HEK293 (cell line): ENCODE data around the gene VCL.
"Not testable (repeated sequence)": the region's sequence is repeated elsewhere in the genome, so short reads cannot be mapped to it uniquely, and the experiment has no call there.

Source experiments
- CTCF ChIA-PET: fragments of 350-600 bp; formaldehyde crosslinking; extraction: SDS; loops from one replicate; lab custom pipeline; 2021; ENCODE audit warnings: antibody characterized with exemption; lab: Yijun Ruan, JAX
- POLR2A ChIA-PET: fragments of 300-600 bp; formaldehyde crosslinking; extraction: SDS; loops from one replicate; lab custom pipeline; 2020; ENCODE audit warnings: antibody characterized with exemption, inconsistent platforms; lab: Yijun Ruan, JAX
- H3K27ac ChIP-seq: fragments of 200-500 bp; sonication (Bioruptor generic); 2 replicates; pipeline ENCODE4 v1.5.1; 2014; ENCODE audit warnings: low read depth, low read length, control low read depth, inconsistent platforms; ENCODE audit errors: extremely low read depth
- H3K36me3 ChIP-seq, 2 experiments: fragments of 200-500 bp in 1 of 2; sonication (Bioruptor generic) in 1 of 2; 1 replicate in 1 of 2; 2 replicates in 1 of 2; pipeline ENCODE4 v1.5.1; 2014 to 2017; ENCODE audit warnings: inconsistent platforms in 2 of 2, low read length in 2 of 2; ENCODE audit not compliant: control insufficient read depth in 2 of 2, insufficient read depth in 1 of 2
- H3K4me1 ChIP-seq: fragments of 200-500 bp; sonication (Bioruptor generic); 2 replicates; pipeline ENCODE4 v1.5.1; 2014; ENCODE audit warnings: mild to moderate bottlenecking, low read length, inconsistent platforms; ENCODE audit not compliant: control insufficient read depth, insufficient read depth
- H3K4me3 ChIP-seq: 2 replicates; pipeline ENCODE4 v1.5.1; 2011; ENCODE audit warnings: low read depth, mild to moderate bottlenecking, control low read depth, low read length, moderate library complexity
- H3K9me3 ChIP-seq: fragments of 200-500 bp; sonication (Bioruptor generic); 2 replicates; pipeline ENCODE4 v1.5.1; 2014; ENCODE audit warnings: low read depth, low read length, inconsistent platforms; ENCODE audit not compliant: control insufficient read depth, insufficient read depth
- PRDM1 ChIP-seq: fragments of 450-650 bp; formaldehyde crosslinking; IDR thresholded peaks from 2 replicates; pipeline ENCODE4; 2016; ENCODE audit warnings: missing biosample characterization, missing genetic modification characterization
- RBAK ChIP-seq: fragments of 450-650 bp; formaldehyde crosslinking; IDR thresholded peaks from 2 replicates; pipeline ENCODE4 v1.5.1; 2016; ENCODE audit warnings: missing biosample characterization, missing genetic modification characterization
- SCRT1 ChIP-seq: fragments of 450-650 bp; formaldehyde crosslinking; IDR thresholded peaks from 2 replicates; pipeline ENCODE4 v1.5.1; 2016; ENCODE audit warnings: missing biosample characterization, missing genetic modification characterization, borderline replicate concordance
- ZBTB1 ChIP-seq: fragments of 450-650 bp; formaldehyde crosslinking; IDR thresholded peaks from 2 replicates; pipeline ENCODE4 v1.5.1; 2016; ENCODE audit warnings: missing biosample characterization, missing genetic modification characterization
- ZBTB20 ChIP-seq: fragments of 450-650 bp; formaldehyde crosslinking; IDR thresholded peaks from 2 replicates; pipeline ENCODE4 v1.5.1; 2016; ENCODE audit warnings: missing biosample characterization, missing genetic modification characterization
- ZNF10 ChIP-seq: fragments of 450-650 bp; formaldehyde crosslinking; IDR thresholded peaks from 2 replicates; pipeline ENCODE4 v1.5.1; 2017; ENCODE audit warnings: missing biosample characterization, missing genetic modification characterization
- ZNF112 ChIP-seq: fragments of 450-650 bp; formaldehyde crosslinking; IDR thresholded peaks from 2 replicates; pipeline ENCODE4 v1.5.0; 2017; ENCODE audit warnings: missing biosample characterization, missing genetic modification characterization
- ZNF114 ChIP-seq: fragments of 450-650 bp; formaldehyde crosslinking; IDR thresholded peaks from 2 replicates; pipeline ENCODE4 v1.5.0; 2017; ENCODE audit warnings: missing biosample characterization, missing genetic modification characterization
- ZNF2 ChIP-seq: fragments of 450-650 bp; formaldehyde crosslinking; IDR thresholded peaks from 2 replicates; pipeline ENCODE4 v1.5.1; 2016; ENCODE audit warnings: missing biosample characterization, missing genetic modification characterization
- ZNF510 ChIP-seq: fragments of 450-650 bp; formaldehyde crosslinking; IDR thresholded peaks from 2 replicates; pipeline ENCODE4 v1.5.1; 2018; ENCODE audit warnings: mild to moderate bottlenecking, missing genetic modification characterization, missing biosample characterization; ENCODE audit not compliant: insufficient replicate concordance
- ZNF664 ChIP-seq: fragments of 450-650 bp; formaldehyde crosslinking; IDR thresholded peaks from 2 replicates; pipeline ENCODE4 v1.5.1; 2016; ENCODE audit warnings: missing biosample characterization, missing genetic modification characterization
- TF ChIP-seq, protein P1 (sequence below): fragments of 450-650 bp; formaldehyde crosslinking; IDR thresholded peaks from 2 replicates; pipeline ENCODE4 v1.5.1; 2017; ENCODE audit warnings: missing biosample characterization, missing genetic modification characterization

VCL gene

DNA sequence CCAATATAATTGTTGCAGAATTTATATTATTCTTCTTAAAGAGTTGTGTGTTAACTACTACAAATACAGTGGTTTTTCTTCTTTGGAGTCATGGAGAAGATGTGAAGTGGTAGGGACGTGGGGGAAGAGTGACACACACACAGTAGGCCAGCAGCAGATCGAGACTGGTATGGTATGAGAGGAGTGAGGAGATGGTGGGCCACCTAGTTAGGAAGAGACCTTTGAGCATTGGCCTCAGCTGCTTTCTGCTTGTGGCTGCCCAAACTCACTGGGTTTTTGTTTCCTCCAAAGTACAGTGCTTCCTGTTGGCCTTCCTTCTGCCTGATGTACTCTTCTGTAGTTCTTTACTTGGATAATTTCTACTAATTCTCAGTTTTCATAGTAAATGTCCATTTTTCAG lies 14.6 kb downstream of the VCL start:
- TF ChIP-seq ZNF2: no peak
- 0 out of 2 replicates have a peak, but pooled peaks have one; percentile 44 for TF ChIP-seq ZNF10
- peak; percentile 48; the same call in 1 of the 2 replicates for TF ChIP-seq PRDM1
- POLR2A ChIA-PET: interaction anchor here (1.1 to 3.0 kb wide), 2 partner anchors 11 to 14 kb away, joined by 6 to 22 read pairs; partner anchors contain the start of gene VCL
- Histone ChIP-seq H3K4me1 (peaks cover 44% of the 10 kb centered on the region), H3K9me3 (no peaks in the 10 kb centered on the region), H3K27ac (peak overlapping the region; percentile 58), H3K4me3 (no peak overlapping the region), H3K36me3 (no peaks in the 10 kb centered on the region; a peak in 1 of 3 replicates)
- CTCF ChIA-PET: interaction anchor here (0.6 to 1.8 kb wide), 7 partner anchors 12 to 137 kb away, joined by 3 to 5 read pairs (median 3); no protein-coding TSS in a partner anchor

DNA sequence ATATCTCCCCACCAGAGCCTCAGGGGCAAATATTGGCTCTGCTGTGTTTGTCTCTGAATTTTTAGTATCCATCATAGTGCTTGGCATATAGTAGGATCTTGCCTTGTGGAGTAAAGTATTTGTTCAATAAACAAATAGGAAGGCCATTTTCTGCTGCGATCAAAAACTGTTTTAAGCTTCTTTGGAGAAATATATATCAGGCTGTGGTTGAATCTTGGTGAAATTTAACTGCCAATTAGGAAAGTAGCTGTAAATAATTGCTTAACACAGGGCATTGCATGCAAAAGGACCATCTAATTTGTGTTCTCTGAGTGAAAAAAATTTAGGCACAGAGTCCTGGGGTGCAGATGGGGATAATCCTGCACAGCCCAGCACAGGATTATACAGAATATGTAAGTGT lies 15.1 kb downstream of the VCL start:
- Histone ChIP-seq H3K4me3 (no peak overlapping the region), H3K4me1 (peaks cover 43% of the 10 kb centered on the region), H3K36me3 (no peaks in the 10 kb centered on the region; a peak in 1 of 3 replicates)
- POLR2A ChIA-PET: interaction anchor here (3.0 kb wide), 1 partner anchor 14 kb away, joined by 22 read pairs; the partner anchor contains the start of gene VCL
- TF ChIP-seq SCRT1 (tag by site-specific recombination) (no peak), ZNF112 (tag by site-specific recombination) (no peak), RBAK (no peak), ZNF664 (peak; percentile 30; the same call in 1 of the 2 replicates)
- TF ChIP-seq, protein P1, sequence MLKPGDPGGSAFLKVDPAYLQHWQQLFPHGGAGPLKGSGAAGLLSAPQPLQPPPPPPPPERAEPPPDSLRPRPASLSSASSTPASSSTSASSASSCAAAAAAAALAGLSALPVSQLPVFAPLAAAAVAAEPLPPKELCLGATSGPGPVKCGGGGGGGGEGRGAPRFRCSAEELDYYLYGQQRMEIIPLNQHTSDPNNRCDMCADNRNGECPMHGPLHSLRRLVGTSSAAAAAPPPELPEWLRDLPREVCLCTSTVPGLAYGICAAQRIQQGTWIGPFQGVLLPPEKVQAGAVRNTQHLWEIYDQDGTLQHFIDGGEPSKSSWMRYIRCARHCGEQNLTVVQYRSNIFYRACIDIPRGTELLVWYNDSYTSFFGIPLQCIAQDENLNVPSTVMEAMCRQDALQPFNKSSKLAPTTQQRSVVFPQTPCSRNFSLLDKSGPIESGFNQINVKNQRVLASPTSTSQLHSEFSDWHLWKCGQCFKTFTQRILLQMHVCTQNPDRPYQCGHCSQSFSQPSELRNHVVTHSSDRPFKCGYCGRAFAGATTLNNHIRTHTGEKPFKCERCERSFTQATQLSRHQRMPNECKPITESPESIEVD (tag by site-specific recombination): peak; percentile 54; the same call in 1 of the 2 replicates
- TF ChIP-seq, all 188 proteins: peak for 2
- CTCF ChIA-PET: interaction anchor here (0.6 to 1.5 kb wide), 2 partner anchors 13 to 126 kb away, joined by 3 to 4 read pairs; no protein-coding TSS in a partner anchor
- H3K9me3 ChIP-seq: no peaks in the 10 kb centered on the region
- H3K27ac ChIP-seq: no peak overlapping the region

DNA sequence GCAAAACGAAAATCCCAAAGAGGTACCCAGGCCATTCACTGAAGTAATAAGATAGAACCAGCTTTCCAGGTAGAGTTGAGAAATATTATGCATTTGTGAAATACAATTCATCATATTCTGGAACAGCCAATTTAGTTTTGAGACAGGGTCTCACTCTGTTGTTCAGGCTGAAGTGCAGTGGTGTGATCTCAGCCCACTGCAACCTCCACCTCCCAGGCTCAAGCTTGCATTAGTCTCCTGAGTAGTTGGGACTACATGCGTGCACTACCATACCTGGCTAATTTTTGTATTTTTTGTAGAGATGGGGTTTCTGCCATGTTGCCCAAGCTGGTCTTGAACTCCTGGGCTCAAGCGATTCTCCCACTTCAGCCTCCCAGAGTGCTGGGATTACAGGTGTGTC lies 16.7 kb downstream of the VCL start:
- CTCF ChIA-PET: interaction anchor here (0.7 kb wide), 1 partner anchor 15 kb away, joined by 3 read pairs; no protein-coding TSS in a partner anchor
- H3K4me1 ChIP-seq: peaks cover 34% of the 10 kb centered on the region
- POLR2A ChIA-PET, H3K36me3 ChIP-seq, H3K4me3 ChIP-seq, H3K27ac ChIP-seq, H3K9me3 ChIP-seq: not testable (repeated sequence)

DNA sequence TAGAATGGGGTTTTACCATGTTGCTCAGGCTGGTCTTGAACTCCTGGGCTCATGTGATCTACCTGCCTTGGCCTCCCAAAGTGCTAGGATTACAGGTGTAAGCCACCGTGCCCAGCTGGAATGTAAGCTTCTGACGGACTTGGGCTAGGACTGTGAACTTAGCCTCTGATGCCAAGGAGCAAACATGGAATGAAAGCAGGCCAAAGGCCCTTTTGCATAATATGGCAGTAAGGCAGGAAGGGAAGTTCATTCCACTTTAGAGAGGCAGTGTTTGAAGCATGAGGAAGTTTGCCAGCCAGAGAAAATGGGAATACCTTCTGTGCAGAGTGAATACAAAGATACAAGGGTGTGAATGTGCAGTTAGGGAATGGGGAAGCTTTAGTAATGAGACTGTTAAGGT lies 20.3 kb downstream of the VCL start:
- no peak for TF ChIP-seq ZNF114 (tag by site-specific recombination)
- no peak for TF ChIP-seq ZBTB20 (tag by site-specific recombination)
- TF ChIP-seq ZNF510 (tag by site-specific recombination): no peak
- TF ChIP-seq ZBTB1 (tag by site-specific recombination): no peak
- CTCF ChIA-PET: no interaction called here
- Histone ChIP-seq H3K4me1 (peaks cover 19% of the 10 kb centered on the region; the same call in 1 of the 2 replicates), H3K9me3 (no peaks in the 10 kb centered on the region), H3K4me3 (no peak overlapping the region), H3K27ac (no peak overlapping the region), H3K36me3 (peaks cover 0 to 3% of the 10 kb centered on the region in 2 experiments; a peak in 2 of 3 replicates)
- POLR2A ChIA-PET: no interaction called here
